Sigmoid colon (tissue), 4 donors: ENCODE data around the gene GREM2.

ENCODE experiments used
- CTCF ChIP-seq, 4 experiments: fragments of 450-650 bp in 3 of 4; fragments of 200-600 bp in 1 of 4; IDR thresholded peaks; one replicate each; pipeline ENCODE4 v1.5.1; 2016 to 2019; ENCODE audit warnings: antibody characterized with exemption in 4 of 4, mild to moderate bottlenecking in 3 of 4, moderate library complexity in 2 of 4
- POLR2A ChIP-seq, 2 donors: fragments of 450-650 bp; IDR thresholded peaks; one replicate each; pipeline ENCODE4 v1.6.1; 2016; ENCODE audit warnings: antibody characterized with exemption in 2 of 2, mild to moderate bottlenecking in 2 of 2, moderate library complexity in 2 of 2
- POLR2AphosphoS5 ChIP-seq, 4 donors: sonication (generic); formaldehyde crosslinking; IDR thresholded peaks; one replicate each; pipeline ENCODE4 v1.6.1; 2017; ENCODE audit warnings: antibody characterized with exemption in 4 of 4

- TF ChIP-seq POLR2A (IDR thresholded peaks at IDR 0.05) (no peak), CTCF (IDR thresholded peaks at IDR 0.05) (no peak), POLR2AphosphoS5 (IDR thresholded peaks at IDR 0.05) (no peak)
Observed at GRCh38 chr1:240619906-240620621, 8.1 kb upstream of the GREM2 start.
